Hypothalamus (tissue), 51 donors: Measurements from ENCODE around the gene MOGAT2.
A peak's percentile ranks its signal among the peaks of the same experiment; 100 is the strongest.

Experiments used
- DNase-seq, 51 donors: peaks; one replicate each; lab custom pipeline; 2025; lab: John Stamatoyannopoulos, UW

MOGAT2 gene

GRCh38 chr11:75776546-75776945 lies 58.9 kb downstream of the MOGAT2 start:
- DNase-seq = no peak

- DNase-seq = no peak
Measured at GRCh38 chr11:75777461-75778110, 59.9 kb downstream of the MOGAT2 start.

DNA sequence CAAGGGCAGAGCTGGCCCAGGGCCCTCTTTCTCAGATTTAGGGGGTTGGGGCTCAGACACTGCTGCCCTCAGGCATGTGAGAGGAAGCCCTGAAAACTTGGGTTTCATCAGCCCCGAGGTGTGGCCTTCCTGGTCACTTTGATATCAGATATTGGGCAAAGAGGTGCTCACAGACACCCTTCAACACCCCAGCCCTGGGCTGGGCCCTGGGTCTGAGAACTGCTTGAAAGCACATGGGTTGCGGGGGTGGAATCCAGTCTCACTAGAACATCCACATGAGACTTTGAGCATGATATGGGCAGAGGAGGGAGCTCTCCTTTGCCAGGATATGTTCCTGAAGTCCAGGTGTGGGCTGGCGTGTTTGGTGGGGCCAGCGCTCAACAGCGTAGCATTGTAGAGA lies 61.3 kb downstream of the MOGAT2 start:
- DNase-seq = no peak

- peak in 1 of 51 donors; percentile 51 for DNase-seq
Measured at GRCh38 chr11:75779960-75780359, 62.3 kb downstream of the MOGAT2 start.

DNA sequence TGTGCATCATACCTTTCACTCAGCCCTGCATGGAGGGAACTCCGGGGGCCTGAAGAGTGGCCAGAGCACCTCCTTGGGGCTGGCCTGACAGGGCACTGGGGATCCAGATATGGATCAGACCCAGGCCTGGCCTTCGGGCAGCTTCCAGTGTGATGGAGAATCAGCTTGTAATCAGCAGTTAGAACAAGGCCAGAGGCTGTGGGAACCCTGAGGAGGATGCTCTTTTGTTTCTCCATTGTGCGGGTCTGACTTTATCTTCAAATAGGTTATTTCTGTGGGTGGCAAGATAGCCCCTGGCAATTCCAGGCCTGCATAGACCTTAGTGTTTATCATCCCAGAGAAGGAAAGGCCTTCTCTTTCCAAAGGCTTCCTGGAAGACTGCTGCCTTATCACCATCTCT lies 63.2 kb downstream of the MOGAT2 start:
- DNase-seq = no peak

GRCh38 chr11:75781296-75781695 lies 63.7 kb downstream of the MOGAT2 start:
- DNase-seq = no peak

DNA sequence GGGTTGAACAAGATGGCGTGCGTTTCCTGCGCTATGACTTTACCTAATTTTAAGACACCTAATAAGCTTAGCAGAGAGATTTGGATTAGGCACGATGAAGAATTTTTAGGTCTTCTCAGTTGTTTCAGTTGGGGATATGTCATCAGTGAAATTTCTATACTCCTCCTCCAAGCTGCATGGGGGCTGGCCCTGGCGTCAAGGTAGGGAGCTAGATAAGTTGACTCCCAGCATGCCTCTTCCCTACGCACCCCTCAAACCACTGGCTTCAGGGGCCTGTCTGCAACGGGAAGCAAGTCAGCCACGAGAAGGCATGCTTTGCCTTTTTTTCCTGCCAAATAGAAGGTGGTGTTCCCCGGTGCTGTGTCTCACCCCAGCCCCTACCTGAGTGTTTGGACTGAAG lies 64.2 kb downstream of the MOGAT2 start:
- DNase-seq = no peak
